Kasumi-1 (cell line): ENCODE results near the gene CTU2.

Experiments
- DNase-seq, 2 experiments: peaks; one replicate each; lab custom pipeline; 2025; lab: John Stamatoyannopoulos, UW

CTU2 gene

DNA sequence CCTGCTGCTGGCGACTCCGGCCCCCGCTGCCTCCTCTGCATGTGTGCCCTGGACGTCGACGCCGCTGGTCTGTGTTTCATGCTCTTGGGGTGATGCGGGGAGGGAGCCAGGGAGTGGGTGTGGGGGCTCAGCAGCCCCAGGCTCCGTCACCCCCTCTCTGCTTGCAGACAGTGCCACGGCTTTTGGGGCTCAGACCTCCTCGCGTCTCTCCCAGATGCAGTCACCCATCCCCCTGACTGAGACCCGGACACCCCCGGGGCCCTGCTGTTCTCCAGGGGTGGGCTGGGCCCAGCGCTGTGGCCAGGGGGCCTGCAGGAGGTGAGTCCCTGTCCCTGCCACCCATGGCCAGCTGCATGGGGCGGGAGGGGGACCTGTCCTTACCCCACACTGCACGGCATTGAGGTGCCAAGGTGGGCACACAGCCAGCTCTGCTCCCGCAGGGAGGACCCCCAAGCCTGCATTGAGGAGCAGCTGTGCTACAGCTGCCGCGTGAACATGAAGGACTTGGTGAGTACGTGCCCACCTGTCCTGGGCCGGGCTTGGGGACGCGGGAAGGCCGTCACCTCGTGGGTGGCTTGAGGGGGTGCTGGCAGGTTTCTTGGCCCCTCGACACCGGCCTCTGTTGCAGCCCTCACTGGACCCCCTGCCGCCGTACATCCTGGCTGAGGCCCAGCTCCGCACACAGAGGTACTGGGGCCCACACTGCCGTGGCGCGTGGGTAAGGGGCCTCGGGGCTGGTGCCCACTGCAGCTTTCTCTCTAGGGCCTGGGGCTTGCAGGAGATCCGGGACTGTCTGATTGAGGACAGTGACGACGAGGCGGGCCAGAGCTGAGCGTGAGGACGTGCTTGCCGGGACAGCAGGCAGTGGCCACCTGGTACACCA is 8.4 kb downstream of the CTU2 start:
- DNase-seq = no peak

GRCh38 chr16:88715312-88716190 is 9.2 kb downstream of the CTU2 start:
- no peak for DNase-seq

GRCh38 chr16:88716201-88716600 is 9.9 kb downstream of the CTU2 start:
- DNase-seq = no peak

GRCh38 chr16:88716601-88717001 is 10.3 kb downstream of the CTU2 start:
- DNase-seq = no peak

DNA sequence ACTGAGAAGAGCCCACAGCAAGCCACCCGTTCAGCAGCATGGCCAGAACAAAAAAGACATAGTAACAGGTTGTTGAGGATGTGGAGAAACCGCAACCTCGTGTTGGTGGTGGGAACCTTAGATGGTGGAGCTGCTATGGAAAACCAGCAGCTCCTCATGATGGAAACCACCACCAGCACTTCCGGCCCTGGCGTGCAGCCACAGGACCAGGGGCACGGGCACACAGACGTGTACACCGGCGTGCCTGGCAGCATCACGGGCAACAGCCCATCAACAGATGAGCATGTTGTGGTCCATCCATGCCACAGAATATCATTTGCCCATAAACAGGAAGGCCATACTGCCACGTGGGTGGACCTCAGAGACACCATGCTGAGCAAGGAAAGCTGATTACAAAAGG is 11.9 kb downstream of the CTU2 start:
- no peak for DNase-seq

DNA sequence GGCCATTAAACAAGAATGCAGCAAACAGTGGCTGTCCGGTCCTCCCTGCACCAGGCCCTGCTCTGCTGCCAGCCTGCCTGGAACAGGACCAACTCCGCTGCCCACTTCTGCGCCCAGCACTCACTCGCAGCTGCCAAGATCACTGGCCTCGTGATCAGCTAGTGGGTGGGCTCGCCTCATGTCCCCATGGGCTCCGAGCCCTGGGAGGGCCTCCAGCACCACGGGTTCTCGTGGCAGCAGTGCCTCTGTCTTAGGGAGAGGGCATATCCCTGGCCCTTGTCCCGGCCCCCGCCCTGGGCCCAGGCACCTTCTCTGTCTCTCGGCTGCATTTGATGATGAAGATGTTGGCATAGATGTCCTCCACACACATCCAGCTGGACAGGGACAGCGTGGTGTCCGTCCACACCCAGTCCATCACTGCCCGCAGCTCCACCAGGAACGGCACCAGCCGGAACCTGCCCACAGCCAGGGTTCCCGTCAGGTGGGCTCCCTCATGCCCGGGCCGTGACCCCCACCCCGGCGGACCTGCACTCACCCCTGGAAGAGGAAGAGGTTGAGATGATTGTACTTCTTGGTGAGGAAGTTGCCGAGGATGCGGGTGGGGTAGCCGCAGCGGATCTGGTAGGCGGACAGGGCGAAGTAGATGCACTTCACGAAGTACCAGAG is 13.1 kb downstream of the CTU2 start:
- no peak for DNase-seq

GRCh38 chr16:88719933-88720296 is 13.6 kb downstream of the CTU2 start:
- no peak for DNase-seq

- DNase-seq = no peak
Observed at GRCh38 chr16:88720396-88720970, 14.2 kb downstream of the CTU2 start.

- no peak for DNase-seq
Observed at GRCh38 chr16:88721236-88721635, 14.9 kb downstream of the CTU2 start.

- no peak for DNase-seq
Observed at GRCh38 chr16:88721815-88722755, 15.8 kb downstream of the CTU2 start.

GRCh38 chr16:88722784-88723506 is 16.6 kb downstream of the CTU2 start:
- DNase-seq = no peak

DNA sequence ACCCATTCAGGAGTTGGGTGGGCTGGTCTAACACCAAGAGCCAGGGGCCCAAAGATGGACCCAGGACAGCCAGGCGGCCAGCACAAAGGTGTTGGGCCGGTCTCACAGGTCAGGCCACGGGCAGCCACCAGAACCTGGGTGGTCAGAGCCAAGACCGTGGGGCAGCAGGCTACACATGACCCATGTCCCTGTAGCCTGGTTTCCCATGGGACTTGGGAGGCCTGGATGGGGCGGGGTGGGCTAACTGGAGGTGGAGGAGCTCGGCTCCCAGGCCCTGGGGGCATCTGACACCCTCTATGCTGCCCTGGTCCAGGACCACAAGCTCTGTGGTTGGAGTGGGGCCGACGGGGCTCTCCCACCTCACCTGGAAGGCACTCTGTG is 17.2 kb downstream of the CTU2 start:
- DNase-seq = no peak

GRCh38 chr16:88723911-88724310 is 17.6 kb downstream of the CTU2 start:
- DNase-seq = no peak

- no peak for DNase-seq
Observed at GRCh38 chr16:88724855-88725555, 18.7 kb downstream of the CTU2 start.

- no peak for DNase-seq
Observed at GRCh38 chr16:88725609-88726407, 19.5 kb downstream of the CTU2 start.

- DNase-seq = no peak
Observed at GRCh38 chr16:88726408-88726749, 20.1 kb downstream of the CTU2 start.

DNA sequence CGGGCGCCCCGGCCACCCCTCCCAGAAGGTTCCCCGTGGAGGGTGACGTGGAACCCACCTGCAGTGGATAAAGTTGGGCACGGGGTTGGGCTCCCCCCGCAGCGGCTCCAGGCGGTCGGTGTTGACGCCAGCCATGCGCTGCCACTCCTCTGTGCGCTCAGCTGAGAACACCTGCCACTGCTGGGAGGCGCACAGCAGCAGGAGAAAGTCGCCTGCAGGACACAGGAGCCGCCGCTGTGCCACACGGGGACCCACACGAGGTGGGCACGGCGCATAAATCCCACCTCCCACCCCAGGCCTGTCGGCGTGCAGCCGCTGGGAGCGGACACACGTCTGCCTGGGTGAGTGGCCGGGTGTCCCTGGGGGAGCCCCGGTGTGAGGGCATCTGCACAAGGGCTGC is 20.7 kb downstream of the CTU2 start:
- no peak for DNase-seq

- no peak for DNase-seq
Observed at GRCh38 chr16:88727871-88728270, 21.6 kb downstream of the CTU2 start.
